ENCODE data around the gene LRRC47. TPM values are rescaled to one million over a fixed set of nuclear protein-coding genes. Genes with fewer than 3 reads are reported as not detected.

LRRC47 gene
- total and polyA plus RNA-seq, 2 of the 13 experiments (the other 11 are each of a cell fraction or from before 2014, with no cell fraction given), result 18.3 to 52.5 TPM

DNA sequence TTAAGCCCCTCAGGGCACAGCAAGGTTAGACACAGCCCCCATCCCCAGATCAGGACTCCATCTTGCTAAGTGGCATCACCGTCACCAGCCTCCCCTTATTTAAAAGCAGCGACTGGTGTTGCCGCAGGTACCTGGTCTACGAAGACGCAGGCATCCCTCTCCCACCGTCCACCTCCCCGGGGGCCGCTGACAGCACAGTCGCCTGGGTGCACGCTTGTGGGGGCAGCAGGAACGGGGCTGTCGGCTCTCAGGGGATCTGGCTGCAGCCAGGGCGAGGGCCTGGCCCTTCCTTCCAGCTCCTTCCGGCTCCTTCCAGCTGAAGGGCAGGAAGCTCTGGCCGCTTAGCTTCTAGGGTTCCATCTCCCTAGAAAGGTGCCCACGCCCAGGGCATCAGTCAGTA lies 61.7 kb downstream of the LRRC47 start:
- H3K4me2 ChIP-seq (ENCODE audit: low read depth, low read length), result peak overlapping the region; percentile 62
- intact Hi-C loops (cut with micrococcal nuclease; ENCODE audit: unreplicated experiment), result no loop called here
- POLR2A ChIA-PET, result interaction anchor here (1.1 kb wide), 1 partner anchor 37 kb away, joined by 11 read pairs; no protein-coding TSS in a partner anchor
- ATAC-seq, result no peak
- H4K20me1 ChIP-seq (ENCODE audit: insufficient read depth, low read length), result no peaks in the 10 kb centered on the region
- CTCF ChIA-PET (ENCODE audit: low intra/inter-chr PET ratio, low total read pairs), result no interaction called here
- H2AFZ ChIP-seq (ENCODE audit: low read length), result no peak overlapping the region
- no peaks in the 10 kb centered on the region for H3K27me3 ChIP-seq (ENCODE audit: control insufficient read depth in 1 of 2, insufficient read depth in 2 of 2, low read length in 2 of 2)
- 94% methylated on average over 6 of the region's 16 CpGs for WGBS (ENCODE audit: low lambda C conversion rate)
- peak overlapping the region; percentile 49 for H3K9ac ChIP-seq (ENCODE audit: insufficient read depth, low read depth, low read length)
- TF ChIP-seq XRCC5 (optimal IDR thresholded peaks at IDR 0.05; ENCODE audit: low read length) (no peak), ZSCAN5A (CRISPR knock-in tag; IDR thresholded peaks at IDR 0.05; ENCODE audit: borderline replicate concordance) (no peak), ASH2L (IDR thresholded peaks at IDR 0.05; ENCODE audit: insufficient read length, low read depth, low read length) (no peak), ZMYM4 (CRISPR knock-in tag; IDR thresholded peaks at IDR 0.05) (peak; percentile 7; the same call in 1 of the 2 replicates), ZNF101 (CRISPR knock-in tag; IDR thresholded peaks at IDR 0.05; ENCODE audit: borderline replicate concordance, low read depth) (no peak), ZNF564 (CRISPR knock-in tag; IDR thresholded peaks at IDR 0.05) (no peak), RBFOX2 (IDR thresholded peaks at IDR 0.05; ENCODE audit: low read depth, low read length) (peak; percentile 29; the same call in 1 of the 2 replicates)
- no peaks in the 10 kb centered on the region for H3K79me2 ChIP-seq (ENCODE audit: insufficient read depth, low read length)
- H3K27ac ChIP-seq (ENCODE audit: extremely low read length, insufficient read depth, low read length), result peak overlapping the region; percentile 69
- DNase-seq (ENCODE audit: low spot score), result no peak
- BruUV-seq (replicated peaks), result no TSS peak
- in situ Hi-C loops (cut with HindIII; ENCODE audit: extremely low pct_ligation_motif_present, low pct_unique_long_range_greater_than_20kb), result no loop called here
- no peak overlapping the region for H3K4me3 ChIP-seq (replicated peaks in 1 of 3; ENCODE audit: insufficient read depth in 1 of 3, low read depth in 2 of 3, low read length in 3 of 3)
- peaks cover 35% of the 10 kb centered on the region for H3K4me1 ChIP-seq (ENCODE audit: insufficient read depth, low read length)
- no peaks in the 10 kb centered on the region for H3K9me3 ChIP-seq (ENCODE audit: low read length)
- FAIRE-seq, result no peak
- peaks cover 8 to 38% of the 10 kb centered on the region in 2 experiments for H3K36me3 ChIP-seq (replicated peaks in 1 of 2; ENCODE audit: control insufficient read depth in 1 of 2, insufficient read depth in 2 of 2, low read length in 2 of 2)
